ENCODE results near the gene PIP5KL1.
A peak's percentile ranks its signal among the peaks of the same experiment; 100 is the strongest.

The PIP5KL1 gene

GRCh38 chr9:127958728-127959127 is 28.2 kb upstream of the PIP5KL1 start:
- H3K9ac ChIP-seq (ENCODE audit: low read length), result no peak overlapping the region
- no peaks in the 10 kb centered on the region for H3K27me3 ChIP-seq (replicated peaks; ENCODE audit: insufficient read depth, low read length)
- TF ChIP-seq CTCF (IDR thresholded peaks at IDR 0.05; ENCODE audit: low read length) (no peak), EZH2 (optimal IDR thresholded peaks at IDR 0.05; ENCODE audit: low read depth, low read length) (no peak), EZH2phosphoT487 (IDR thresholded peaks at IDR 0.05; ENCODE audit: low read length) (no peak)
- H3K4me1 ChIP-seq (ENCODE audit: low read length), result peaks cover 13% of the 10 kb centered on the region
- no peaks in the 10 kb centered on the region for H3K36me3 ChIP-seq (replicated peaks; ENCODE audit: insufficient read depth, low read length)
- H3K79me2 ChIP-seq (ENCODE audit: low read length), result peaks cover 94% of the 10 kb centered on the region
- no peaks in the 10 kb centered on the region for H3K9me3 ChIP-seq (replicated peaks; ENCODE audit: insufficient read depth, low read length)
- no peaks in the 10 kb centered on the region for H3K9me2 ChIP-seq (replicated peaks; ENCODE audit: insufficient read depth, low read length)
- no peak overlapping the region for H3K4me3 ChIP-seq (ENCODE audit: low read length)
- no peaks in the 10 kb centered on the region for H4K20me1 ChIP-seq (ENCODE audit: insufficient read depth, low read length)
- H3K27ac ChIP-seq (ENCODE audit: low read length), result no peak overlapping the region
- DNase-seq, result no peak
- peaks cover 8% of the 10 kb centered on the region for H3F3A ChIP-seq (ENCODE audit: insufficient read depth, low read length)
- H2AFZ ChIP-seq (ENCODE audit: low read length), result no peak overlapping the region
- no peak overlapping the region for H3K4me2 ChIP-seq (ENCODE audit: low read depth, low read length)

GRCh38 chr9:127955294-127956015 is 24.9 kb upstream of the PIP5KL1 start:
- Histone ChIP-seq H3F3A (ENCODE audit: insufficient read depth, low read length) (peaks cover 8% of the 10 kb centered on the region), H3K27ac (ENCODE audit: low read length) (peak overlapping the region; percentile 43; the same call in 1 of the 2 replicates), H3K9ac (ENCODE audit: low read length) (peak overlapping the region; percentile 14; the same call in 1 of the 2 replicates), H4K20me1 (ENCODE audit: insufficient read depth, low read length) (no peaks in the 10 kb centered on the region), H3K4me3 (ENCODE audit: low read length) (no peak overlapping the region), H3K4me2 (ENCODE audit: low read depth, low read length) (peak overlapping the region; percentile 49), H3K36me3 (replicated peaks; ENCODE audit: insufficient read depth, low read length) (no peaks in the 10 kb centered on the region), H3K79me2 (ENCODE audit: low read length) (peaks cover 79% of the 10 kb centered on the region), H3K4me1 (ENCODE audit: low read length) (peaks cover 13% of the 10 kb centered on the region), H2AFZ (ENCODE audit: low read length) (no peak overlapping the region), H3K9me3 (replicated peaks; ENCODE audit: insufficient read depth, low read length) (no peaks in the 10 kb centered on the region), H3K9me2 (replicated peaks; ENCODE audit: insufficient read depth, low read length) (no peaks in the 10 kb centered on the region), H3K27me3 (replicated peaks; ENCODE audit: insufficient read depth, low read length) (no peaks in the 10 kb centered on the region)
- TF ChIP-seq EZH2phosphoT487 (IDR thresholded peaks at IDR 0.05; ENCODE audit: low read length) (no peak), EZH2 (optimal IDR thresholded peaks at IDR 0.05; ENCODE audit: low read depth, low read length) (no peak), CTCF (IDR thresholded peaks at IDR 0.05; ENCODE audit: low read length) (peak; percentile 82)
- peak; percentile 86 for DNase-seq

- no peak overlapping the region; the same call in 1 of the 2 replicates for H3K9ac ChIP-seq (ENCODE audit: low read length)
- no peak overlapping the region for H2AFZ ChIP-seq (ENCODE audit: low read length)
- H3K27me3 ChIP-seq (replicated peaks; ENCODE audit: insufficient read depth, low read length), result no peaks in the 10 kb centered on the region
- peak overlapping the region; percentile 43; the same call in 1 of the 2 replicates for H3K27ac ChIP-seq (ENCODE audit: low read length)
- TF ChIP-seq EZH2 (optimal IDR thresholded peaks at IDR 0.05; ENCODE audit: low read depth, low read length) (no peak), EZH2phosphoT487 (IDR thresholded peaks at IDR 0.05; ENCODE audit: low read length) (no peak), CTCF (IDR thresholded peaks at IDR 0.05; ENCODE audit: low read length) (no peak)
- peaks cover 73% of the 10 kb centered on the region for H3K79me2 ChIP-seq (ENCODE audit: low read length)
- no peak overlapping the region for H3K4me3 ChIP-seq (ENCODE audit: low read length)
- H3K4me1 ChIP-seq (ENCODE audit: low read length), result peaks cover 13% of the 10 kb centered on the region
- peak overlapping the region; percentile 49; the same call in 1 of the 2 replicates for H3K4me2 ChIP-seq (ENCODE audit: low read depth, low read length)
- no peaks in the 10 kb centered on the region for H3K36me3 ChIP-seq (replicated peaks; ENCODE audit: insufficient read depth, low read length)
- peaks cover 8% of the 10 kb centered on the region for H3F3A ChIP-seq (ENCODE audit: insufficient read depth, low read length)
- no peaks in the 10 kb centered on the region for H4K20me1 ChIP-seq (ENCODE audit: insufficient read depth, low read length)
- no peaks in the 10 kb centered on the region for H3K9me3 ChIP-seq (replicated peaks; ENCODE audit: insufficient read depth, low read length)
- no peak for DNase-seq
- no peaks in the 10 kb centered on the region for H3K9me2 ChIP-seq (replicated peaks; ENCODE audit: insufficient read depth, low read length)
Observed at GRCh38 chr9:127954831-127955293, 24.3 kb upstream of the PIP5KL1 start.

Data from MM.1S (cell line).